SKM-1 treated with dmso at 0.1 percent for 144 hours (cell line): ENCODE data around the gene MICA.
A peak's percentile ranks its signal among the peaks of the same experiment; 100 is the strongest.
"Not testable (repeated sequence)": the region's sequence is repeated elsewhere in the genome, so short reads cannot be mapped to it uniquely, and the experiment has no call there.

Source experiments
- DNase-seq: peaks from one replicate; lab custom pipeline; 2025; ENCODE audit not compliant: unreplicated experiment; lab: John Stamatoyannopoulos, UW

The MICA gene

GRCh38 chr6:31403283-31404060, at the start of gene MICA:
Gene MICA (plus strand): TSS chr6:31403595. CDS start chr6:31403633, 38 bp downstream.
- DNase-seq: no peak

GRCh38 chr6:31354158-31354863, 49.1 kb upstream of the MICA start:
- DNase-seq: no peak

GRCh38 chr6:31354864-31355582, 48.4 kb upstream of the MICA start:
- DNase-seq: no peak

- no peak for DNase-seq
These were observed 47.8 kb upstream of the MICA start for GRCh38 chr6:31355583-31355948.

GRCh38 chr6:31356216-31356945, 47.0 kb upstream of the MICA start:
- no peak for DNase-seq

- peak; percentile 86 for DNase-seq
These were observed 46.4 kb upstream of the MICA start, which contains the start of gene HLA-B for GRCh38 chr6:31356946-31357466. Gene HLA-B (minus strand): TSS chr6:31357179. CDS start chr6:31357158, 21 bp downstream.

GRCh38 chr6:31357886-31358285, 45.5 kb upstream of the MICA start:
- DNase-seq: no peak

- no peak for DNase-seq
These were observed 45.1 kb upstream of the MICA start for GRCh38 chr6:31358302-31358701.

- no peak for DNase-seq
These were observed 43.8 kb upstream of the MICA start for GRCh38 chr6:31359581-31359980.

- no peak for DNase-seq
These were observed 40.6 kb upstream of the MICA start for GRCh38 chr6:31362751-31363150.

- no peak for DNase-seq
These were observed 39.6 kb upstream of the MICA start for GRCh38 chr6:31363811-31364210.

- DNase-seq: no peak
These were observed 37.5 kb upstream of the MICA start for GRCh38 chr6:31365864-31366263.

- DNase-seq: peak; percentile 74
These were observed 36.5 kb upstream of the MICA start for GRCh38 chr6:31366693-31367470.

- no peak for DNase-seq
These were observed 34.9 kb upstream of the MICA start for GRCh38 chr6:31368461-31368860.

- DNase-seq: not testable (repeated sequence)
These were observed 29.3 kb upstream of the MICA start for GRCh38 chr6:31374118-31374517.

GRCh38 chr6:31375699-31376098, 27.7 kb upstream of the MICA start:
- DNase-seq: no peak

- no peak for DNase-seq
These were observed 26.4 kb upstream of the MICA start for GRCh38 chr6:31377029-31377428.

- DNase-seq: no peak
These were observed 25.2 kb upstream of the MICA start for GRCh38 chr6:31378062-31378720.

- DNase-seq: no peak
These were observed 24.7 kb upstream of the MICA start for GRCh38 chr6:31378721-31379103.

GRCh38 chr6:31379850-31380249, 23.5 kb upstream of the MICA start:
- DNase-seq: no peak
